VCaP (cell line): ENCODE measurements around the gene SLC16A9.

Source experiments
- H3K27ac ChIP-seq: fragments of 450-650 bp; 2 replicates; pipeline ENCODE4 v1.5.1; 2017
- TF ChIP-seq, protein P1 (sequence below): fragments of 450-650 bp; conservative IDR thresholded peaks from 2 replicates; pipeline ENCODE4 v1.5.1; 2017; ENCODE audit warnings: mild to moderate bottlenecking, moderate library complexity

The SLC16A9 gene

DNA sequence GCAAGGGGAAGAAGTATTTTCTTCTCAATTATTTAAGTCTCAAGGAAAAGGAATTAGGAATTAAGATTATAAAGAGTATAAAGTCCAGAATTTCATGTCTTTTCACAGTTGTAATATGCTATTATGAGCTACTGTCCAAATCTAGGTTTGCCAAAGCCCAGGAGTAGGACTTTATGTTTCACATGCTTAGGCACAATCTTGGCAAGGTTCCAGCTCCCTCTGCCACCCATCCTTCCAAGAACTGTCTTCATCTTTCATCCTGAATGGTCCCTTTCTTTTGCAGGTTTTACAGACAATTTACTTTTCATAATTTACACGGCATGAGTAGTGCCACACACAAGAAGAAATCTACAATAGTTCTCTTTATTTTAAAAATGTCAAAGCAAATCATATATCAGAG lies 29.5 kb downstream of the SLC16A9 start:
- H3K27ac ChIP-seq: no peak overlapping the region
- TF ChIP-seq, protein P1, sequence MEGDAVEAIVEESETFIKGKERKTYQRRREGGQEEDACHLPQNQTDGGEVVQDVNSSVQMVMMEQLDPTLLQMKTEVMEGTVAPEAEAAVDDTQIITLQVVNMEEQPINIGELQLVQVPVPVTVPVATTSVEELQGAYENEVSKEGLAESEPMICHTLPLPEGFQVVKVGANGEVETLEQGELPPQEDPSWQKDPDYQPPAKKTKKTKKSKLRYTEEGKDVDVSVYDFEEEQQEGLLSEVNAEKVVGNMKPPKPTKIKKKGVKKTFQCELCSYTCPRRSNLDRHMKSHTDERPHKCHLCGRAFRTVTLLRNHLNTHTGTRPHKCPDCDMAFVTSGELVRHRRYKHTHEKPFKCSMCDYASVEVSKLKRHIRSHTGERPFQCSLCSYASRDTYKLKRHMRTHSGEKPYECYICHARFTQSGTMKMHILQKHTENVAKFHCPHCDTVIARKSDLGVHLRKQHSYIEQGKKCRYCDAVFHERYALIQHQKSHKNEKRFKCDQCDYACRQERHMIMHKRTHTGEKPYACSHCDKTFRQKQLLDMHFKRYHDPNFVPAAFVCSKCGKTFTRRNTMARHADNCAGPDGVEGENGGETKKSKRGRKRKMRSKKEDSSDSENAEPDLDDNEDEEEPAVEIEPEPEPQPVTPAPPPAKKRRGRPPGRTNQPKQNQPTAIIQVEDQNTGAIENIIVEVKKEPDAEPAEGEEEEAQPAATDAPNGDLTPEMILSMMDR: no peak

- H3K27ac ChIP-seq: no peak overlapping the region
- TF ChIP-seq, protein P1: no peak
Observed at GRCh38 chr10:59678884-59679301, 30.8 kb downstream of the SLC16A9 start.

GRCh38 chr10:59677253-59677831 lies 32.3 kb downstream of the SLC16A9 start:
- no peak overlapping the region for H3K27ac ChIP-seq
- TF ChIP-seq, protein P1: no peak

DNA sequence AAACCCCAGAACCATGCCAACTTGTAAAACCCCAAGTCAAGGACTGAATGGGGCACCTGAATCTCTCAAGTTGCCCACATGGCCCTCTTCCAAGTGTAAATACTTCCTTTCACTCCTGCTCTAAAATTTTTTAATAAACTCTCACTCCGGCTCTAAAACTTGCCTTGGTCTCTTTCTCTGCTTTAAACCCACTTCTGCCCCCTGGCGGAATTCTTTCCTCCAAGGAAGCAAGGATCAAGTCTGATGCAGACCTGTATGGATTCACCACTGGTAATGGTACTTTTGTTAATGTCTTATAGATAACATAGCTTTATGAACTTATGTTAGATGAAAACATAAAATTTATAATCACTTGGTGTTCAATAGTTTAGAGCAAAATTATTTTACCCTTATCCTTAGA lies 33.8 kb downstream of the SLC16A9 start:
- no peak overlapping the region for H3K27ac ChIP-seq
- TF ChIP-seq, protein P1: no peak

- TF ChIP-seq, protein P1: no peak
Observed at GRCh38 chr10:59674215-59674836, 35.3 kb downstream of the SLC16A9 start.

GRCh38 chr10:59672150-59672875 lies 37.3 kb downstream of the SLC16A9 start:
- H3K27ac ChIP-seq: no peak overlapping the region

More at GRCh38 chr10:59674215-59674836, 35.3 kb downstream of the SLC16A9 start:
- no peak overlapping the region for H3K27ac ChIP-seq

GRCh38 chr10:59670269-59670668 lies 39.4 kb downstream of the SLC16A9 start:
- no peak overlapping the region for H3K27ac ChIP-seq
- TF ChIP-seq, protein P1: no peak

More at GRCh38 chr10:59672150-59672875, 37.3 kb downstream of the SLC16A9 start:
- TF ChIP-seq, protein P1: no peak
